ENCODE results near the gene CCDC60. TPM values are rescaled to one million over a fixed set of nuclear protein-coding genes. Genes with fewer than 3 reads are reported as not detected.
"Not testable (repeated sequence)": the region's sequence is repeated elsewhere in the genome, so short reads cannot be mapped to it uniquely, and the experiment has no call there.

Gene CCDC60
- total RNA-seq, 1 experiment from 2014 or later = not detected

- no peak for DNase-seq (ENCODE audit: low read depth)
These were observed 4.2 kb downstream of the CCDC60 start for GRCh38 chr12:119338593-119339363.

GRCh38 chr12:119340578-119340977 is 6.0 kb downstream of the CCDC60 start:
- no peak for DNase-seq (ENCODE audit: low read depth)

GRCh38 chr12:119341020-119341419 is 6.5 kb downstream of the CCDC60 start:
- no peak for DNase-seq (ENCODE audit: low read depth)

GRCh38 chr12:119341988-119342387 is 7.5 kb downstream of the CCDC60 start:
- DNase-seq (ENCODE audit: low read depth) = no peak

GRCh38 chr12:119343130-119343529 is 8.6 kb downstream of the CCDC60 start:
- DNase-seq (ENCODE audit: low read depth) = no peak

- no peak for DNase-seq (ENCODE audit: low read depth)
These were observed 19.6 kb downstream of the CCDC60 start for GRCh38 chr12:119354172-119354571.

GRCh38 chr12:119360366-119360765 is 25.8 kb downstream of the CCDC60 start:
- DNase-seq (ENCODE audit: low read depth) = not testable (repeated sequence)

GRCh38 chr12:119363037-119363436 is 28.5 kb downstream of the CCDC60 start:
- DNase-seq (ENCODE audit: low read depth) = no peak

GRCh38 chr12:119363490-119363889 is 29.0 kb downstream of the CCDC60 start:
- DNase-seq (ENCODE audit: low read depth) = no peak

GRCh38 chr12:119365451-119365850 is 30.9 kb downstream of the CCDC60 start:
- DNase-seq (ENCODE audit: low read depth) = no peak

- no peak for DNase-seq (ENCODE audit: low read depth)
These were observed 31.5 kb downstream of the CCDC60 start for GRCh38 chr12:119366007-119366406.

GRCh38 chr12:119369161-119369560 is 34.6 kb downstream of the CCDC60 start:
- DNase-seq (ENCODE audit: low read depth) = no peak

GRCh38 chr12:119369907-119370546 is 35.5 kb downstream of the CCDC60 start:
- DNase-seq (ENCODE audit: low read depth) = no peak

GRCh38 chr12:119372540-119372939 is 38.0 kb downstream of the CCDC60 start:
- DNase-seq (ENCODE audit: low read depth) = no peak

- no peak for DNase-seq (ENCODE audit: low read depth)
These were observed 38.5 kb downstream of the CCDC60 start for GRCh38 chr12:119373001-119373400.

GRCh38 chr12:119373666-119374065 is 39.1 kb downstream of the CCDC60 start:
- DNase-seq (ENCODE audit: low read depth) = no peak

- DNase-seq (ENCODE audit: low read depth) = no peak
These were observed 40.1 kb downstream of the CCDC60 start for GRCh38 chr12:119374635-119375034.

- no peak for DNase-seq (ENCODE audit: low read depth)
These were observed 40.8 kb downstream of the CCDC60 start for GRCh38 chr12:119375075-119375882.

GRCh38 chr12:119375883-119376190 is 41.3 kb downstream of the CCDC60 start:
- no peak for DNase-seq (ENCODE audit: low read depth)

GRCh38 chr12:119378903-119379302 is 44.4 kb downstream of the CCDC60 start:
- no peak for DNase-seq (ENCODE audit: low read depth)

- no peak for DNase-seq (ENCODE audit: low read depth)
These were observed 47.1 kb downstream of the CCDC60 start for GRCh38 chr12:119381471-119382235.

GRCh38 chr12:119383206-119383605 is 48.7 kb downstream of the CCDC60 start:
- DNase-seq (ENCODE audit: low read depth) = no peak

Data from RPMI7951 (cell line).